Esophagus squamous epithelium (tissue), 4 donors: ENCODE measurements around the gene HMGXB3.

Source experiments
- CTCF ChIP-seq, 6 experiments: fragments of 450-650 bp in 4 of 6; fragments of 200-600 bp in 2 of 6; sonication (generic) in 2 of 6; IDR thresholded peaks; one replicate each; pipeline ENCODE4 v1.5.1; 2016 to 2019; ENCODE audit warnings: antibody characterized with exemption in 6 of 6, mild to moderate bottlenecking in 4 of 6, moderate library complexity in 4 of 6
- POLR2A ChIP-seq, 4 donors: fragments of 450-650 bp; IDR thresholded peaks; one replicate each; pipeline ENCODE4 v1.6.1; 2017; ENCODE audit warnings: antibody characterized with exemption in 4 of 4, mild to moderate bottlenecking in 4 of 4, moderate library complexity in 3 of 4

GRCh38 chr5:150033334-150033733, 32.8 kb downstream of the HMGXB3 start:
- TF ChIP-seq CTCF (IDR thresholded peaks at IDR 0.05) (no peak), POLR2A (IDR thresholded peaks at IDR 0.05) (no peak)
